SK-N-SH (cell line): ENCODE measurements around the gene MTPN. TPM values are rescaled to one million over a fixed set of nuclear protein-coding genes. Genes with fewer than 3 reads are reported as not detected.
A peak's percentile ranks its signal among the peaks of the same experiment; 100 is the strongest.

Experiments
- CTCF ChIA-PET: fragments of 300-600, 350-600 bp; formaldehyde crosslinking; extraction: SDS; loops from one replicate; lab custom pipeline; 2021; lab: Yijun Ruan, JAX
- POLR2A ChIA-PET: fragments of 350-600 bp; sonication (Branson Sonifier 250); formaldehyde crosslinking; extraction: SDS; loops from one replicate; lab custom pipeline; 2020; ENCODE audit warnings: antibody characterized with exemption, inconsistent platforms; lab: Yijun Ruan, JAX
- DNase-seq: peaks from one replicate; pipeline ENCODE4 v3.0.0; 2012
- H2AFZ ChIP-seq: fragments of 200-600 bp; sonication (generic); 2 replicates; pipeline ENCODE4 v1.8.1; 2016; ENCODE audit warnings: antibody characterized with exemption, mild to moderate bottlenecking, low read depth
- H3F3A ChIP-seq: fragments of 200-600 bp; sonication (generic); replicated peaks from 2 replicates; pipeline ENCODE3; 2016; ENCODE audit warnings: antibody characterized with exemption, mild to moderate bottlenecking; ENCODE audit not compliant: insufficient read depth
- H3K27ac ChIP-seq, 2 experiments: fragments of 200-500 bp in 1 of 2; fragments of 200-600 bp in 1 of 2; sonication (Bioruptor generic) in 1 of 2; sonication (generic), shearing (Covaris generic) in 1 of 2; 2 replicates each; pipeline versions ENCODE4 v1.5.1 to v1.6.1; 2014 to 2016; ENCODE audit warnings: low read depth in 2 of 2, inconsistent platforms in 1 of 2, low read length in 1 of 2, mild to moderate bottlenecking in 1 of 2, mixed read lengths in 1 of 2
- H3K27me3 ChIP-seq: fragments of 200-600 bp; sonication (generic), shearing (Covaris generic); 2 replicates; pipeline ENCODE4 v1.6.1; 2016; ENCODE audit warnings: mixed run types; ENCODE audit not compliant: insufficient read depth
- H3K36me3 ChIP-seq, 2 experiments: fragments of 200-500 bp in 1 of 2; fragments of 200-600 bp in 1 of 2; sonication (Bioruptor generic) in 1 of 2; sonication (generic) in 1 of 2; replicated peaks in 1 of 2; 2 replicates each; pipeline versions ENCODE3 to v1.5.1; 2014 to 2016; ENCODE audit warnings: low read length in 1 of 2, mild to moderate bottlenecking in 1 of 2; ENCODE audit not compliant: insufficient read depth in 2 of 2, control insufficient read depth in 1 of 2
- H3K4me1 ChIP-seq, 2 experiments: fragments of 200-500 bp in 1 of 2; fragments of 200-600 bp in 1 of 2; sonication (Bioruptor generic) in 1 of 2; sonication (generic), shearing (Covaris generic) in 1 of 2; 2 replicates each; pipeline versions ENCODE4 v1.5.1 to v1.6.1; 2014 to 2016; ENCODE audit warnings: low read depth in 1 of 2, low read length in 1 of 2, mixed run types in 1 of 2; ENCODE audit not compliant: insufficient read depth in 2 of 2, control insufficient read depth in 1 of 2
- H3K4me2 ChIP-seq: fragments of 200-600 bp; sonication (generic), shearing (Covaris generic); 2 replicates; pipeline ENCODE4 v1.6.1; 2017; ENCODE audit warnings: mixed run types
- H3K4me3 ChIP-seq, 2 experiments: fragments of 200-500 bp in 1 of 2; fragments of 200-600 bp in 1 of 2; sonication (Bioruptor generic) in 1 of 2; sonication (generic), shearing (Covaris generic) in 1 of 2; 2 replicates each; pipeline versions ENCODE4 v1.5.1 to v1.8.1; 2014 to 2016; ENCODE audit warnings: low read depth in 2 of 2, inconsistent platforms in 1 of 2, low read length in 1 of 2, mild to moderate bottlenecking in 1 of 2, mixed read lengths in 1 of 2, moderate library complexity in 1 of 2
- H3K79me2 ChIP-seq: fragments of 200-600 bp; sonication (generic); 2 replicates; pipeline ENCODE4 v1.8.1; 2017; ENCODE audit warnings: mild to moderate bottlenecking; ENCODE audit not compliant: insufficient read depth
- H3K9ac ChIP-seq: fragments of 200-600 bp; sonication (generic); 2 replicates; pipeline ENCODE4 v1.6.1; 2017; ENCODE audit warnings: mixed run types
- H3K9me2 ChIP-seq: fragments of 200-600 bp; sonication (generic); 2 replicates; pipeline ENCODE4 v1.6.1; 2017; ENCODE audit warnings: mixed run types
- H3K9me3 ChIP-seq: fragments of 200-600 bp; sonication (generic); 2 replicates; pipeline ENCODE4 v1.6.1; 2017; ENCODE audit warnings: mixed run types, mild to moderate bottlenecking, moderate library complexity
- H4K20me1 ChIP-seq: fragments of 200-600 bp; sonication (generic); 2 replicates; pipeline ENCODE4 v1.6.1; 2017; ENCODE audit warnings: mild to moderate bottlenecking, mixed run types; ENCODE audit not compliant: insufficient read depth
- GABPA ChIP-seq: IDR thresholded peaks from 2 replicates; pipeline ENCODE4 v1.4.0; 2012; ENCODE audit warnings: low read depth, mild to moderate bottlenecking
- GATA2 ChIP-seq: sonication (generic); formaldehyde crosslinking; IDR thresholded peaks from 2 replicates; pipeline ENCODE4 v1.5.0; 2020; ENCODE audit warnings: mild to moderate bottlenecking, missing genetic modification reagents
- JUND ChIP-seq: IDR thresholded peaks from 2 replicates; pipeline ENCODE4 v1.4.0; 2012
- MEF2A ChIP-seq: IDR thresholded peaks from 2 replicates; pipeline ENCODE4 v1.4.0; 2012; ENCODE audit warnings: low read depth, borderline replicate concordance
- POLR2AphosphoS5 ChIP-seq: IDR thresholded peaks from 2 replicates; pipeline ENCODE4 v1.6.1; 2012; ENCODE audit warnings: low read depth, low read length
- RAD21 ChIP-seq: IDR thresholded peaks from 2 replicates; pipeline ENCODE4 v1.6.1; 2012; ENCODE audit warnings: mild to moderate bottlenecking, low read length
- RCOR1 ChIP-seq: fragments of 150-350 bp; IDR thresholded peaks from 2 replicates; pipeline ENCODE4 v1.6.1; 2017; ENCODE audit warnings: antibody characterized with exemption, low read length
- RXRA ChIP-seq: IDR thresholded peaks from 2 replicates; pipeline ENCODE4 v1.4.0; 2012; ENCODE audit warnings: low read depth, mild to moderate bottlenecking, borderline replicate concordance
- SMC3 ChIP-seq: IDR thresholded peaks from 2 replicates; pipeline ENCODE4 v1.6.1; 2012; ENCODE audit warnings: low read depth, low read length, improper control_type of control experiment
- TAF1 ChIP-seq: IDR thresholded peaks from 2 replicates; pipeline ENCODE4 v1.6.1; 2012; ENCODE audit warnings: low read depth, mild to moderate bottlenecking, low read length, moderate library complexity, borderline replicate concordance
- TCF12 ChIP-seq: IDR thresholded peaks from 2 replicates; pipeline ENCODE4 v1.4.0; 2012
- TEAD4 ChIP-seq: IDR thresholded peaks from 2 replicates; pipeline ENCODE4 v1.4.0; 2012; ENCODE audit warnings: mild to moderate bottlenecking, borderline replicate concordance; ENCODE audit not compliant: insufficient read depth
- USF1 ChIP-seq: IDR thresholded peaks from 2 replicates; pipeline ENCODE4 v1.4.0; 2012; ENCODE audit warnings: low read depth, borderline replicate concordance
- WGBS: methylation state at CpG from one replicate; pipeline ENCODE4 v1.1.6; 2017; ENCODE audit warnings: low lambda C conversion rate; 5-methylcytosine and 5-hydroxymethylcytosine counted together
- polyA plus RNA-seq, 3 experiments: library from polyadenylated mRNA; depleted of rRNA; stranded (reverse); fragments of >200 nt; gene quantifications; 2 replicates each; pipeline ENCODE4 v1.2.3, GENCODE V29; 2012

The MTPN gene
- polyA plus RNA-seq, 1 of the 3 experiments (the other 2 are of a cell fraction): 135 TPM

DNA sequence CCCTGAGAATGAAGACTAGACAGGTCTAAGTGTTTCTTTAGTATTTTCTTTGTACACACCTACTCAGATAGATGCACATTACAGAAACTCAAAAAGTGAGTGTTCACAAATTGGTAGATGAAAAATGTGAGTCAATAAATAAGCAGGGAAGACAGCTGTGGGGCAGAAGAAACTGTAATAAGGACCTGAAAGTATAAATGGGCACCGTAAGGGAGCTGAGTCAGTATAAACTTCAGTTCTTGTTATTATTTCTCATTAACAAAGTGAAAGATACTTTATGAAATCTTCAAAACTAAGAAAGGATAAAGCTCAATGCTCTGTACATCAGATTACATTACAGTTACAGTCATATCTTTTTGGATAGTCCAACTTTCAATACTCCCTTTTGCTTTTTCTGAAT is 2.5 kb downstream of the MTPN start:
- Histone ChIP-seq H2AFZ (no peak overlapping the region), H3F3A (peaks cover 12% of the 10 kb centered on the region), H3K4me1 (peaks cover 11 to 18% of the 10 kb centered on the region in 2 experiments; a peak in 3 of 4 replicates), H3K4me2 (peak overlapping the region; percentile 83), H3K9me3 (no peaks in the 10 kb centered on the region), H3K27me3 (no peaks in the 10 kb centered on the region), H3K36me3 (peaks cover 43 to 53% of the 10 kb centered on the region in 2 experiments), H3K9ac (peak overlapping the region; percentile 91; the same call in 1 of the 2 replicates), H3K27ac (no peak overlapping the region), H3K9me2 (no peaks in the 10 kb centered on the region), H3K4me3 (no peak overlapping the region), H3K79me2 (peaks cover 76% of the 10 kb centered on the region), H4K20me1 (peaks cover 62% of the 10 kb centered on the region)
- POLR2A ChIA-PET: no interaction called here
- DNase-seq: no peak
- TF ChIP-seq GATA2 (CRISPR knock-in tag) (no peak), TCF12 (no peak), MEF2A (no peak), POLR2AphosphoS5 (no peak)
- 90% methylated on average over 1 of the region's 1 CpG for WGBS
- CTCF ChIA-PET: interaction anchor here (0.6 to 1.2 kb wide), 4 partner anchors 9 to 173 kb away, joined by 3 to 4 read pairs (median 3); no protein-coding TSS in a partner anchor

- H3K4me1 ChIP-seq: peaks cover 8 to 16% of the 10 kb centered on the region in 2 experiments; a peak in 3 of 4 replicates
- peaks cover 89% of the 10 kb centered on the region for H4K20me1 ChIP-seq
- DNase-seq: no peak
- TF ChIP-seq SMC3: no peak
- TF ChIP-seq USF1: no peak
- TF ChIP-seq RCOR1: no peak
- TF ChIP-seq TEAD4: no peak
- TF ChIP-seq TAF1: no peak
- TF ChIP-seq JUND: no peak
- TF ChIP-seq RAD21: no peak
- TF ChIP-seq GATA2 (CRISPR knock-in tag): no peak
- TF ChIP-seq GABPA: no peak
- no peak for TF ChIP-seq RXRA
- H3K27me3 ChIP-seq: no peaks in the 10 kb centered on the region
- H3K9me2 ChIP-seq: no peaks in the 10 kb centered on the region
- POLR2A ChIA-PET: no interaction called here
- H3K9ac ChIP-seq: no peak overlapping the region
- H3K9me3 ChIP-seq: no peaks in the 10 kb centered on the region
- H3F3A ChIP-seq: peaks cover 13% of the 10 kb centered on the region
- H3K79me2 ChIP-seq: peaks cover 97% of the 10 kb centered on the region
- CTCF ChIA-PET: no interaction called here
- no peak overlapping the region for H3K4me2 ChIP-seq
- H2AFZ ChIP-seq: no peak overlapping the region
- peaks cover 66 to 82% of the 10 kb centered on the region in 2 experiments for H3K36me3 ChIP-seq
- no peak overlapping the region for H3K27ac ChIP-seq
- no peak overlapping the region for H3K4me3 ChIP-seq
Observed at GRCh38 chr7:135971366-135971725, 5.8 kb downstream of the MTPN start.
